ENCODE results near the gene ACHE. TPM values are rescaled to one million over a fixed set of nuclear protein-coding genes. Genes with fewer than 3 reads are reported as not detected.

The ACHE gene
- total RNA-seq, 2 donors from 2014 or later, result 5.3 to 11.7 TPM

DNA sequence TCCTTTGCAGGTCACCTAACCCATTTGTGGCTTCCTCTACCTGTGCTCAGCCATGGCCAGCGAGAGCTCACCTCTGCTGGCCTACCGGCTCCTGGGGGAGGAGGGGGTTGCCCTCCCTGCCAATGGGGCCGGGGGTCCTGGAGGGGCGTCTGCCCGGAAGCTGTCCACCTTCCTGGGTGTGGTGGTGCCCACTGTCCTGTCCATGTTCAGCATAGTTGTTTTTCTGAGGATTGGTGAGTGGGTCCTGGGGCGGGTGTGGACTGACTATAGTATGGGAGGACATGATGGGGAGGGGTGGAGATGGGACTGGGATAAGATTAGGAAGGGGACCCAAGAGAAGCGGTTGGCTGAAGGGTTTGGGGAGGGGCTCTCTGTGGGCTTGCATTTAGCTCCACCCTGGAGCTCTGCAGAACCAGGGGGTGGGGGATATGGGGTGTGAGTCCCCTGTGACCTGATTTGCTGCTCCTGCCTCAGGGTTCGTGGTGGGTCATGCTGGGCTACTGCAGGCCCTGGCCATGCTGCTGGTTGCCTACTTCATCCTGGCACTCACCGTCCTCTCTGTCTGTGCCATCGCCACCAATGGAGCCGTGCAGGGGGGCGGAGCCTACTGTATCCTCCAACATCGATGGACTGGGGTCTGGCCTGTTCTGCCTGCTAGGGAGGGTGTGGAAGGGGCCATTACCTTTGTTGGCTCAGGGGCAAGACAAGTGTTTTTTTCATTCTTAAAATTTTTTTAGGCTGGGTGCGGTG, 41.4 kb downstream of the ACHE start:
- intact Hi-C loops (cut with DNase I), result loop anchor here (5.0 kb wide), 1 partner anchor 147 kb away; the partner anchor contains the start of gene POP7
- H3K4me1 ChIP-seq, result no peaks in the 10 kb centered on the region

DNA sequence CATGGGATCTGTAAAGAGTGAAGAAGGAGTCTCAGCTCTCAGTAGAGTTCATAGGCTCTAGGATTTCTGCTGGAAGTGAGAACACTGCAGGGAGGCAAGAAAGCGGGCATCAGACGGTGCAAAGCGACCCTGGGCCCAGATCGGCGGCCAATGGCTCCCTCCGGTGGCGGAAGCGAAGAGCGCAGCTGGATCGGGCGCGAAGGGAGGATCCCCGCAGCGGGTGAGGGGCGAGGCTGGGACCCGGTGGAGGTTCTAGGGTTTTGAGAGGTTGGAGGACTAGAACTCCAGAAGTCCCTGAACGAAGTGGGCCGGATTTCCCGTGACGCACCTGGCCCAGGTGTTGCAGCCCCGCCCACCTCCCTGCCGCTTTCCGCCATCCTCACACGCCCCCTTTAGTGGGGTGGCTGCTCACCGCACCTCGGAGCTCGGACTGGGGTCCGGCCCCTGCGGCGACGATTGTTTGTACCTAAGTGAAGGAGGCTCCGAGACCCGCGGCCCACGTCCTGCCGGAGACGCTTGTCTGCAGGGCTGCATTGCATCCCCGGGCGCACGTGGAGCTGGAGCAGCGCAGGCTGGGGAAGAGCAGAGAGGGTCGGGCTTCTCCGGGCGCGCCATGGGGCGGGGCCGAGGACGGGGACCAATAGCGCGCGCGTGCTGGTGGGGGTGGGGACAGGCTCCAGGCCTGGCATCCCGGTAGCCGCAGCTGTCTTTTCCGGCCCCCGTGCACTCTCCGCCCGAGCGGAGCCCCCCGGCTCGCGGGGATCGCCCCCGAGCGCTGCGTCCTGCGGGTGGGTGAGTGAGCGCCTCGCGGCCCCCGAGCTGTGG, 43.4 kb downstream of the ACHE start, which contains the start of gene SLC12A9:
TSS of gene SLC12A9 (plus strand) at position 666 of the 825 bp plus-strand sequence. CDS start 1,485 bp downstream, outside the sequence.
- Histone ChIP-seq H3K4me3 (peak within 1 kb of the TSS; percentile 79), H3K27ac (peak within 1 kb of the TSS; percentile 60), H3K4me1 (no peaks in the 10 kb centered on the region), H3K27me3 (no peaks in the 10 kb centered on the region), H3K36me3 (no peaks in the 10 kb centered on the region), H3K9me3 (no peaks in the 10 kb centered on the region), H3K9ac (ENCODE audit: low read depth in 2 of 2, low read length in 2 of 2) (peak within 1 kb of the TSS; percentile 58 to 77)
- TF ChIP-seq, protein P1, sequence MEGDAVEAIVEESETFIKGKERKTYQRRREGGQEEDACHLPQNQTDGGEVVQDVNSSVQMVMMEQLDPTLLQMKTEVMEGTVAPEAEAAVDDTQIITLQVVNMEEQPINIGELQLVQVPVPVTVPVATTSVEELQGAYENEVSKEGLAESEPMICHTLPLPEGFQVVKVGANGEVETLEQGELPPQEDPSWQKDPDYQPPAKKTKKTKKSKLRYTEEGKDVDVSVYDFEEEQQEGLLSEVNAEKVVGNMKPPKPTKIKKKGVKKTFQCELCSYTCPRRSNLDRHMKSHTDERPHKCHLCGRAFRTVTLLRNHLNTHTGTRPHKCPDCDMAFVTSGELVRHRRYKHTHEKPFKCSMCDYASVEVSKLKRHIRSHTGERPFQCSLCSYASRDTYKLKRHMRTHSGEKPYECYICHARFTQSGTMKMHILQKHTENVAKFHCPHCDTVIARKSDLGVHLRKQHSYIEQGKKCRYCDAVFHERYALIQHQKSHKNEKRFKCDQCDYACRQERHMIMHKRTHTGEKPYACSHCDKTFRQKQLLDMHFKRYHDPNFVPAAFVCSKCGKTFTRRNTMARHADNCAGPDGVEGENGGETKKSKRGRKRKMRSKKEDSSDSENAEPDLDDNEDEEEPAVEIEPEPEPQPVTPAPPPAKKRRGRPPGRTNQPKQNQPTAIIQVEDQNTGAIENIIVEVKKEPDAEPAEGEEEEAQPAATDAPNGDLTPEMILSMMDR (IDR thresholded peaks at IDR 0.05), result peak; percentile 87
- peak; percentile 93 for DNase-seq
- intact Hi-C loops (cut with DNase I), result loop anchor here (5.0 kb wide), 1 partner anchor 145 kb away; the partner anchor contains the start of gene POP7

More for the DNA sequence above, 41.4 kb downstream of the ACHE start:
- H3K9ac ChIP-seq (ENCODE audit: low read depth in 2 of 2, low read length in 2 of 2), result no peak overlapping the region
- TF ChIP-seq, protein P1 (IDR thresholded peaks at IDR 0.05), result no peak
- no peak overlapping the region for H3K27ac ChIP-seq
- no peaks in the 10 kb centered on the region for H3K36me3 ChIP-seq
- no peak overlapping the region for H3K4me3 ChIP-seq
- no peaks in the 10 kb centered on the region for H3K27me3 ChIP-seq
- no peak for DNase-seq
- no peaks in the 10 kb centered on the region for H3K9me3 ChIP-seq

- DNase-seq, result no peak
- Histone ChIP-seq H3K27ac (no peak overlapping the region), H3K27me3 (no peaks in the 10 kb centered on the region), H3K4me1 (no peaks in the 10 kb centered on the region), H3K4me3 (no peak overlapping the region), H3K9ac (ENCODE audit: low read depth in 2 of 2, low read length in 2 of 2) (no peak overlapping the region), H3K9me3 (no peaks in the 10 kb centered on the region), H3K36me3 (no peaks in the 10 kb centered on the region)
- TF ChIP-seq, protein P1 (IDR thresholded peaks at IDR 0.05), result no peak
- intact Hi-C loops (cut with DNase I), result no loop called here
Measured at GRCh38 chr7:100847360-100847759, 48.3 kb downstream of the ACHE start.

DNA sequence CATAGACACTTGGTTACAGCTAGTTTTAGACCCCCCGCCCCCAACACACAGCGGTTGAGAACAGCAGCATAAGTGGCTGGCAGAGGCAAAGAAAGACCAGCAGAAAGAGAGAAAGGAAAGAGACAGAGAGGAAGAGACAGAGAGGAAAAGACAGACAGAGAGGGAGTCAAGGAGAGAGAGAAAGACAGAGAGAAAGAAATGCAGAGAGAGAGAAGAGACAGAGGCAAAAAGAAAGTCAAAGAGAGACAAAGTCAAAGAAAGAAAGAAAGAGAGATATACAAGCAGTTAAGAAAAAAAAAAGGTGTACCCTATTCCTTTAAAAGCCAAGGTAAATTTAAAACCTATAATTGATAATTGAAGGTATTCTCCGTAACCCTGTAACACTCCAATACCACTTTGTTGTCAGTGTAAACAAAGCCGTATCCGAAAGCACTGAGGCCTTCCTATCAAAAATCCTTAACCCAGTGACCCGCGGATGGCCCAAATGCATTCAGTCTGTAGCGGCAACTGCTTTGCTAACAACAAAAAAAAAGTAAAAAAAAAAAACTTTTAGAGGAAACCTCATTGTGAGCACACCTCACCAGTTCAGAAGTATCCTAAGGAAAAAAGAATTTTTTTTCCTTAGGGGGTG, 55.1 kb downstream of the ACHE start:
- H3K27me3 ChIP-seq, result no peaks in the 10 kb centered on the region
- H3K4me3 ChIP-seq, result no peak overlapping the region
- no peak overlapping the region for H3K9ac ChIP-seq (ENCODE audit: low read depth in 2 of 2, low read length in 2 of 2)
- TF ChIP-seq, protein P1 (IDR thresholded peaks at IDR 0.05), result no peak
- no peak for DNase-seq
- intact Hi-C loops (cut with DNase I), result no loop called here
- peaks cover 3% of the 10 kb centered on the region for H3K4me1 ChIP-seq
- no peaks in the 10 kb centered on the region for H3K9me3 ChIP-seq
- no peak overlapping the region for H3K27ac ChIP-seq
- H3K36me3 ChIP-seq, result no peaks in the 10 kb centered on the region

Small RNA genes within 50 kb of the gene (microRNA-seq; reads per million reads assigned to microRNA genes)
- not detected for gene MIR6875

Other genes starting within 250 kb of the ACHE start
- under 1 TPM in 1 of 2 donors, not detected in 1; 0.29 TPM for gene ACTL6B, start 239.4 kb downstream of the ACHE start, total RNA-seq
- 100 to 1,000 TPM; 292 to 312 TPM for gene GNB2, start 222.1 kb downstream of the ACHE start, total RNA-seq
- 10 to 100 TPM; 20.9 to 33.4 TPM for gene GIGYF1, start 201.6 kb downstream of the ACHE start, total RNA-seq
- gene POP7, start 189.8 kb downstream of the ACHE start, total RNA-seq, result 10 to 100 TPM; 28.8 to 43.4 TPM
- gene EPO, start 175.4 kb downstream of the ACHE start, total RNA-seq, result not detected
- not detected for gene ZAN, start 162.3 kb downstream of the ACHE start, total RNA-seq
- gene EPHB4, start 68.4 kb downstream of the ACHE start, total RNA-seq, result 10 to 100 TPM; 43.1 to 75.9 TPM
- gene SLC12A9, start 43.2 kb downstream of the ACHE start, total RNA-seq, result 10 to 100 TPM; 24.1 to 35.9 TPM
- gene TRIP6, start 28.5 kb downstream of the ACHE start, total RNA-seq, result 10 to 100 TPM; 34.8 to 40.2 TPM
- 100 to 1,000 TPM; 114 to 204 TPM for gene SRRT, start 20.8 kb downstream of the ACHE start, total RNA-seq
- gene UFSP1, start 6.2 kb downstream of the ACHE start, total RNA-seq, result 1 to 10 TPM; 2.1 to 4.4 TPM
- 100 to 1,000 TPM; 137 to 149 TPM for gene MUC3A, start 53.6 kb upstream of the ACHE start, total RNA-seq
- 100 to 1,000 TPM; 331 to 542 TPM for gene MUC12, start 73.7 kb upstream of the ACHE start, total RNA-seq
- 1 to 10 TPM; 1.7 to 2.5 TPM for gene MUC17, start 124.2 kb upstream of the ACHE start, total RNA-seq
- 10 to 100 TPM; 33.7 to 47.9 TPM for gene TRIM56, start 189.6 kb upstream of the ACHE start, total RNA-seq
- gene SERPINE1, start 231.2 kb upstream of the ACHE start, total RNA-seq, result 1 to 10 TPM; 1.4 to 6.1 TPM

Data from colonic mucosa (tissue), 4 donors.